HCT116 (cell line): Measurements from ENCODE around the gene EIF3L. TPM values are rescaled to one million over a fixed set of nuclear protein-coding genes. Genes with fewer than 3 reads are reported as not detected.

ENCODE experiments used
- ATAC-seq: fragments of 200-7000 bp; cut with Tn5 transposase; 2 replicates; pipeline ENCODE4 v1.9.1; 2020; ENCODE audit warnings: mild to moderate bottlenecking, moderate library complexity
- BruUV-seq: library from RNA; stranded (reverse); fragments of 400-500 nt; replicated peaks from 2 replicates; lab custom pipeline; 2021; lab: Mats Ljungman, UMichigan
- CTCF ChIA-PET: fragments of 300-600 bp; sonication (Branson Sonifier 250); formaldehyde crosslinking; loops from one replicate; lab custom pipeline; 2021; ENCODE audit warnings: antibody characterized with exemption; lab: Charles Lee
- POLR2A ChIA-PET: fragments of 300-600, 350-600 bp; sonication (Branson Sonifier 250); formaldehyde crosslinking; loops from one replicate; lab custom pipeline; 2021; ENCODE audit warnings: antibody characterized with exemption; lab: Charles Lee
- RAD21 ChIA-PET, 2 experiments: fragments of 300-600 bp; sonication (Branson Sonifier 250); formaldehyde crosslinking; loops; one replicate each; lab custom pipeline; 2023; ENCODE audit warnings: low total read pairs in 2 of 2; ENCODE audit not compliant: uncharacterized antibody in 2 of 2, unreplicated experiment in 2 of 2, low non-redundant PET in 1 of 2; lab: Charles Lee
- DNase-seq: peaks from one replicate; pipeline ENCODE4 v3.0.0-alpha.2; 2010; ENCODE audit warnings: low read depth, low spot score
- H2AFZ ChIP-seq: fragments of 200-600 bp; shearing (Covaris generic), sonication (generic); 2 replicates; pipeline ENCODE4 v1.6.1; 2017; ENCODE audit warnings: low read depth, mixed run types, mixed read lengths, antibody characterized with exemption, low read length; ENCODE audit not compliant: poor library complexity, severe bottlenecking
- H3K27ac ChIP-seq: 2 replicates; pipeline ENCODE4 v1.5.1; 2012; ENCODE audit warnings: low read depth, low read length
- H3K27me3 ChIP-seq: fragments of 200-600 bp; sonication (generic); 2 replicates; pipeline ENCODE4 v1.6.1; 2016; ENCODE audit warnings: mixed run types, low read length, mixed read lengths; ENCODE audit not compliant: insufficient read depth
- H3K36me3 ChIP-seq, 2 experiments: fragments of 200-500 bp in 1 of 2; fragments of 200-600 bp in 1 of 2; sonication (Bioruptor generic) in 1 of 2; sonication (generic) in 1 of 2; 2 replicates each; pipeline versions ENCODE4 v1.5.1 to v1.6.1; 2014 to 2016; ENCODE audit warnings: low read length in 2 of 2, inconsistent platforms in 1 of 2, mixed read lengths in 1 of 2, mixed run types in 1 of 2; ENCODE audit not compliant: insufficient read depth in 2 of 2, control insufficient read depth in 1 of 2
- H3K4me1 ChIP-seq, 2 experiments: fragments of 200-600 bp in 1 of 2; sonication (generic) in 1 of 2; 2 replicates each; pipeline versions ENCODE4 v1.5.1 to v1.6.1; 2012 to 2017; ENCODE audit warnings: low read length in 2 of 2, inconsistent platforms in 1 of 2, mild to moderate bottlenecking in 1 of 2, mixed read lengths in 1 of 2, mixed run types in 1 of 2, moderate library complexity in 1 of 2; ENCODE audit not compliant: insufficient read depth in 2 of 2, control insufficient read depth in 1 of 2
- H3K4me2 ChIP-seq: fragments of 200-600 bp; sonication (generic); 2 replicates; pipeline ENCODE4 v1.6.1; 2017; ENCODE audit warnings: mixed run types, low read length, mixed read lengths
- H3K4me3 ChIP-seq, 2 experiments: fragments of 200-600 bp in 1 of 2; sonication (generic) in 1 of 2; replicated peaks in 1 of 2; 2 replicates each; pipeline ENCODE4 v1.5.1; 2011 to 2016; ENCODE audit warnings: low read length in 2 of 2, control low read depth in 1 of 2, low read depth in 1 of 2, mild to moderate bottlenecking in 1 of 2, mixed read lengths in 1 of 2, mixed run types in 1 of 2
- H3K79me2 ChIP-seq: fragments of 200-600 bp; sonication (generic); 2 replicates; pipeline ENCODE4 v1.6.1; 2017; ENCODE audit warnings: mild to moderate bottlenecking, mixed run types, low read length, moderate library complexity, mixed read lengths; ENCODE audit not compliant: insufficient read depth
- H3K9ac ChIP-seq: fragments of 200-600 bp; sonication (generic); 2 replicates; pipeline ENCODE4 v1.6.1; 2016; ENCODE audit warnings: low read length, mixed read lengths
- H3K9me2 ChIP-seq: fragments of 200-600 bp; sonication (generic), shearing (Covaris generic); 2 replicates; pipeline ENCODE4 v1.6.1; 2017; ENCODE audit warnings: mixed run types, mild to moderate bottlenecking, moderate library complexity; ENCODE audit not compliant: insufficient read depth
- H3K9me3 ChIP-seq, 2 experiments: fragments of 200-500 bp in 1 of 2; fragments of 200-600 bp in 1 of 2; sonication (Bioruptor generic) in 1 of 2; sonication (generic) in 1 of 2; 2 replicates each; pipeline ENCODE4 v1.6.1; 2014 to 2017; ENCODE audit warnings: low read length in 2 of 2, mixed read lengths in 2 of 2, inconsistent platforms in 1 of 2, low read depth in 1 of 2, mild to moderate bottlenecking in 1 of 2, mixed run types in 1 of 2, moderate library complexity in 1 of 2; ENCODE audit not compliant: control insufficient read depth in 1 of 2, insufficient read depth in 1 of 2
- H4K20me1 ChIP-seq: fragments of 200-600 bp; sonication (generic), shearing (Covaris generic); 2 replicates; pipeline ENCODE4 v1.6.1; 2017; ENCODE audit warnings: mixed run types, mild to moderate bottlenecking, moderate library complexity; ENCODE audit not compliant: insufficient read depth
- CBX3 ChIP-seq: IDR thresholded peaks from 2 replicates; pipeline ENCODE4 v1.6.1; 2012; ENCODE audit warnings: low read depth
- EZH2phosphoT487 ChIP-seq: fragments of 200-600 bp; IDR thresholded peaks from 2 replicates; pipeline ENCODE4 v1.6.1; 2018; ENCODE audit warnings: antibody characterized with exemption, borderline replicate concordance
- POLR2A ChIP-seq: IDR thresholded peaks from 2 replicates; pipeline ENCODE4 v1.7.0; 2011; ENCODE audit warnings: borderline replicate concordance; ENCODE audit not compliant: insufficient read depth, insufficient read length; ENCODE audit errors: extremely low read depth
- POLR2AphosphoS5 ChIP-seq: IDR thresholded peaks from 2 replicates; pipeline ENCODE4 v1.6.1; 2011; ENCODE audit warnings: mild to moderate bottlenecking, low read depth, low read length, moderate library complexity
- SIN3A ChIP-seq: IDR thresholded peaks from 2 replicates; pipeline ENCODE4 v1.6.1; 2012; ENCODE audit warnings: low read depth
- SRF ChIP-seq: IDR thresholded peaks from 2 replicates; pipeline ENCODE4 v1.6.1; 2012; ENCODE audit warnings: low read depth
- YY1 ChIP-seq: IDR thresholded peaks from 2 replicates; pipeline ENCODE4 v1.6.1; 2011; ENCODE audit warnings: low read length, low read depth, moderate library complexity, mild to moderate bottlenecking; ENCODE audit not compliant: insufficient replicate concordance; ENCODE audit errors: extremely low read depth
- ZBTB33 ChIP-seq: IDR thresholded peaks from 2 replicates; pipeline ENCODE4 v1.6.1; 2011; ENCODE audit warnings: mild to moderate bottlenecking, low read length, moderate library complexity; ENCODE audit not compliant: insufficient replicate concordance; ENCODE audit errors: extremely low read depth
- ZFX ChIP-seq: fragments of 450-650 bp; IDR thresholded peaks from 2 replicates; pipeline ENCODE4 v1.6.1; 2017
- ZNF274 ChIP-seq: fragments of 200-500 bp; sonication (Bioruptor generic); IDR thresholded peaks from 2 replicates; pipeline ENCODE4 v1.6.1; 2014; ENCODE audit warnings: mild to moderate bottlenecking, low read depth, low read length, inconsistent platforms
- intact Hi-C: fragments of 100-400 bp; cut with micrococcal nuclease; formaldehyde crosslinking; loops from 2 replicates; pipeline ENCODE4 v1.10.0; 2022
- total RNA-seq: library from RNA; stranded (reverse); gene quantifications from one replicate; pipeline ENCODE4 v1.2.1, GENCODE V29; 2021; ENCODE audit not compliant: unreplicated experiment
- TF ChIP-seq, protein P1 (sequence below): IDR thresholded peaks from 2 replicates; pipeline ENCODE4 v1.6.1; 2012

EIF3L gene
- total RNA-seq, 1 experiment from 2014 or later, result 687 TPM

DNA sequence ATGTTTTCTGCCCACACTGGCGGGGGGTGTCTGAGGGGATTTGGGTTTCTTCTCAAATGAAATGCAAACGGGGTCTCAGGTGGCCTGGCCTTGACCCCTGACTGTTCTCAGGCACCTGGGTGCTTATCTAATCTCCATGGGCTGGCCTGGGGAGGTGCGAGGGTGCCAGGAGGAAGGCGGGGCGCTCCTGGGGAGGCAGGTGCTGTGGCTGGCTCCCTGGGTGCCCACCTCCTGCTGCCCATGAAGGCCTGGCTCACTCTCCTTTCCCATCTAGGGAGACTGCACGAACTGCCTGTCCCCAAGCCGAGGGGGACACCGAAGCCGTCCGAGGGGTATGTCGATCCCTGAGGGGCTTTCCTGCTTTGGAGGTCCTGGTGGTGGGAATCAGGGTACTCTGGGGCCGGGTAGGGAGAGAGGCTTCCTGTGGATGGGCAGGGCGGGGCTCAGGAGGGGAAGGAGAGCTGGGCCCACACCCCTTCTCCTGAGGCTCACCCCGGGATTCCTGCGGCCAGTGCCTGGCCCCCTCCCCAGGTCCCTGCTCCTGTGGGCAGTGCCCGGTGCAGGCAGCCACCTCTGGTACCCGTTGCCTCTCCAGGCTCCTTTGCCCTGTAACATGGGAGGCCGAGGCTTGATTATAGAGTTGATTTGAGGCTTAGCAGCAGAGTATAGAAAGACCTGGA is 75.3 kb downstream of the EIF3L start:
- Histone ChIP-seq H4K20me1 (no peaks in the 10 kb centered on the region), H3K9me3 (no peaks in the 10 kb centered on the region), H2AFZ (no peak overlapping the region), H3K27me3 (no peaks in the 10 kb centered on the region), H3K4me1 (no peaks in the 10 kb centered on the region), H3K9me2 (no peaks in the 10 kb centered on the region), H3K27ac (no peak overlapping the region; the same call in 1 of the 2 replicates), H3K36me3 (peaks cover 7 to 20% of the 10 kb centered on the region in 2 experiments; a peak in 2 of 4 replicates), H3K79me2 (no peaks in the 10 kb centered on the region), H3K9ac (no peak overlapping the region), H3K4me3 (no peak overlapping the region), H3K4me2 (no peak overlapping the region)
- no TSS peak for BruUV-seq
- ATAC-seq, result no peak
- ChIA-PET CTCF (interaction anchor here (1.2 kb wide), 1 partner anchor 10 kb away, joined by 5 read pairs; no protein-coding TSS in a partner anchor), RAD21 (no interaction called here), POLR2A (no interaction called here)
- TF ChIP-seq EZH2phosphoT487, result no peak
- intact Hi-C loops, result no loop called here
- DNase-seq, result no peak

- Histone ChIP-seq H3K27ac (no peak overlapping the region), H3K4me2 (no peak overlapping the region), H3K27me3 (no peaks in the 10 kb centered on the region), H2AFZ (no peak overlapping the region), H3K9ac (no peak overlapping the region), H3K36me3 (peaks cover 7 to 18% of the 10 kb centered on the region in 2 experiments; a peak in 2 of 4 replicates), H3K9me3 (no peaks in the 10 kb centered on the region), H3K9me2 (no peaks in the 10 kb centered on the region), H3K4me1 (no peaks in the 10 kb centered on the region), H4K20me1 (no peaks in the 10 kb centered on the region), H3K4me3 (no peak overlapping the region), H3K79me2 (no peaks in the 10 kb centered on the region)
- no TSS peak for BruUV-seq
- ChIA-PET POLR2A (no interaction called here), RAD21 (no interaction called here), CTCF (interaction anchor here (1.2 kb wide), 1 partner anchor 9 kb away, joined by 5 read pairs; no protein-coding TSS in a partner anchor)
- ATAC-seq (no peak), DNase-seq (no peak)
- intact Hi-C loops, result no loop called here
- TF ChIP-seq ZBTB33 (no peak), SRF (no peak), YY1 (no peak), ZNF274 (no peak), POLR2A (no peak), CBX3 (no peak), POLR2AphosphoS5 (no peak), SIN3A (no peak), ZFX (no peak)
- TF ChIP-seq, protein P1, sequence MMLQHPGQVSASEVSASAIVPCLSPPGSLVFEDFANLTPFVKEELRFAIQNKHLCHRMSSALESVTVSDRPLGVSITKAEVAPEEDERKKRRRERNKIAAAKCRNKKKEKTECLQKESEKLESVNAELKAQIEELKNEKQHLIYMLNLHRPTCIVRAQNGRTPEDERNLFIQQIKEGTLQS, result no peak
These were observed 76.1 kb downstream of the EIF3L start for GRCh38 chr22:37925330-37925729.
